K562 (cell line): Measurements from ENCODE around the gene EXOSC9. TPM values are rescaled to one million over a fixed set of nuclear protein-coding genes. Genes with fewer than 3 reads are reported as not detected.

ENCODE experiments used
- ATAC-seq: fragments of 200-7000 bp; cut with Tn5 transposase; 3 replicates; pipeline ENCODE4 v1.9.1; 2020; ENCODE audit warnings: moderate library complexity
- BruUV-seq: library from RNA; stranded (reverse); fragments of 400-500 nt; replicated peaks from 2 replicates; lab custom pipeline; 2021; lab: Mats Ljungman, UMichigan
- CTCF ChIA-PET: fragments of 300-600 bp; formaldehyde crosslinking; extraction: SDS; loops from one replicate; lab custom pipeline; 2021; ENCODE audit warnings: low intra/inter-chr PET ratio; lab: Yijun Ruan, JAX
- POLR2A ChIA-PET: fragments of 300-600, 350-650 bp; sonication (Branson Sonifier 250); formaldehyde crosslinking; extraction: SDS; loops from one replicate; lab custom pipeline; 2021; ENCODE audit warnings: antibody characterized with exemption, inconsistent platforms; lab: Yijun Ruan, JAX
- DNase-seq, 4 experiments: peaks; one replicate each; pipeline versions ENCODE4 v3.0.0 to v3.0.0-alpha.2; 2011 to 2018; ENCODE audit warnings: low spot score in 3 of 4, mixed read lengths in 3 of 4; ENCODE audit errors: extremely low read depth in 1 of 4
- FAIRE-seq: peaks from 2 replicates; lab custom pipeline; 2011; peaks lifted over from hg19 to GRCh38; lab: Jason Lieb, UNC
- H2AFZ ChIP-seq: 2 replicates; pipeline ENCODE4 v1.6.0; 2011; ENCODE audit warnings: low read depth, low read length, control low read depth, inconsistent platforms
- H3K27ac ChIP-seq: fragments of 200-600 bp; 3 replicates; pipeline ENCODE4 v1.8.0; 2011; ENCODE audit warnings: low read depth, mild to moderate bottlenecking, control low read depth, inconsistent platforms, low read length, moderate library complexity, mixed read lengths; ENCODE audit errors: extremely low read depth
- H3K27me3 ChIP-seq, 2 experiments: fragments of 300-600 bp in 1 of 2; 2 replicates in 1 of 2; 3 replicates in 1 of 2; pipeline versions ENCODE4 v1.6.0 to v1.8.0; 2011; ENCODE audit warnings: inconsistent platforms in 2 of 2, low read length in 2 of 2, mild to moderate bottlenecking in 1 of 2, mixed read lengths in 1 of 2, moderate library complexity in 1 of 2; ENCODE audit not compliant: control insufficient read depth in 2 of 2, insufficient read depth in 2 of 2
- H3K36me3 ChIP-seq: fragments of 300-600 bp; 3 replicates; pipeline ENCODE4 v1.8.0; 2011; ENCODE audit warnings: mild to moderate bottlenecking, low read length, inconsistent platforms; ENCODE audit not compliant: control insufficient read depth, insufficient read depth
- H3K4me1 ChIP-seq, 2 experiments: fragments of 200-600 bp in 1 of 2; replicated peaks in 1 of 2; 2 replicates in 1 of 2; 3 replicates in 1 of 2; pipeline versions ENCODE4 v1.5.1 to v1.8.0; 2011; ENCODE audit warnings: inconsistent platforms in 2 of 2, low read length in 2 of 2, mild to moderate bottlenecking in 1 of 2, mixed read lengths in 1 of 2, moderate library complexity in 1 of 2; ENCODE audit not compliant: control insufficient read depth in 2 of 2, insufficient read depth in 2 of 2
- H3K4me2 ChIP-seq: 2 replicates; pipeline ENCODE4 v1.6.1; 2011; ENCODE audit warnings: low read length, control low read depth, inconsistent platforms, mixed read lengths; ENCODE audit not compliant: insufficient read depth
- H3K4me3 ChIP-seq: fragments of 200-600 bp; sonication (generic), shearing (Covaris generic); 2 replicates; pipeline ENCODE4 v1.5.1; 2016; ENCODE audit warnings: control low read depth, inconsistent platforms
- H3K79me2 ChIP-seq: fragments of 200-600 bp; 3 replicates; pipeline ENCODE4 v1.8.0; 2011; ENCODE audit warnings: low read length, inconsistent platforms; ENCODE audit not compliant: control insufficient read depth, insufficient read depth
- H3K9ac ChIP-seq, 2 experiments: 2 replicates each; pipeline versions ENCODE4 v1.6.0 to v1.6.1; 2011; ENCODE audit warnings: low read depth in 2 of 2, low read length in 2 of 2, control low read depth in 1 of 2, inconsistent platforms in 1 of 2, mild to moderate bottlenecking in 1 of 2, mixed read lengths in 1 of 2; ENCODE audit not compliant: insufficient read depth in 1 of 2
- H3K9me1 ChIP-seq: one replicate; pipeline ENCODE4 v1.6.0; 2011; ENCODE audit warnings: inconsistent platforms, mild to moderate bottlenecking, low read length, moderate library complexity; ENCODE audit not compliant: control insufficient read depth, insufficient read depth
- H3K9me3 ChIP-seq: replicated peaks from 2 replicates; pipeline ENCODE4 v1.5.1; 2011; ENCODE audit warnings: low read depth, low read length, inconsistent platforms; ENCODE audit not compliant: control insufficient read depth, insufficient read depth
- H4K20me1 ChIP-seq: replicated peaks from 2 replicates; pipeline ENCODE4 v1.6.1; 2011; ENCODE audit warnings: low read length, inconsistent platforms, mixed read lengths; ENCODE audit not compliant: control insufficient read depth, insufficient read depth
- ARID3A ChIP-seq: IDR thresholded peaks from 2 replicates; pipeline ENCODE4 v1.6.1; 2012; ENCODE audit warnings: low read depth, low read length, improper control_type of control experiment, borderline replicate concordance
- CTBP1 ChIP-seq: fragments of 450-650 bp; IDR thresholded peaks from 2 replicates; pipeline ENCODE4 v1.6.1; 2016; ENCODE audit warnings: borderline replicate concordance
- CTCF ChIP-seq, 3 experiments: IDR thresholded peaks in 2 of 3; conservative IDR thresholded peaks in 1 of 3; 2 replicates each; pipeline ENCODE4 v1.5.1; 2011 to 2012; ENCODE audit warnings: low read length in 3 of 3, mild to moderate bottlenecking in 3 of 3, control low read depth in 2 of 3, improper control_type of control experiment in 1 of 3, inconsistent platforms in 1 of 3, low read depth in 1 of 3, mixed read lengths in 1 of 3, moderate library complexity in 1 of 3; ENCODE audit not compliant: insufficient read depth in 2 of 3
- FOXJ3 ChIP-seq: sonication (generic); formaldehyde crosslinking; IDR thresholded peaks from 2 replicates; pipeline ENCODE4 v1.4.0; 2020; ENCODE audit warnings: mild to moderate bottlenecking, missing genetic modification reagents
- GATAD2B ChIP-seq: fragments of 450-650 bp; IDR thresholded peaks from 2 replicates; pipeline ENCODE4 v1.6.1; 2017; ENCODE audit warnings: mild to moderate bottlenecking, borderline replicate concordance
- MAX ChIP-seq: sonication (generic); formaldehyde crosslinking; IDR thresholded peaks from 2 replicates; pipeline ENCODE4 v1.9.0; 2022; ENCODE audit warnings: mild to moderate bottlenecking, missing genetic modification reagents
- NFE2L1 ChIP-seq: fragments of 450-650 bp; IDR thresholded peaks from 2 replicates; pipeline ENCODE4 v1.6.1; 2016; ENCODE audit warnings: missing genetic modification characterization, low read depth, mild to moderate bottlenecking, missing compliant biosample characterization, moderate library complexity, borderline replicate concordance
- NFXL1 ChIP-seq: fragments of 450-650 bp; formaldehyde crosslinking; IDR thresholded peaks from 2 replicates; pipeline ENCODE4 v1.4.0; 2021; ENCODE audit warnings: mild to moderate bottlenecking
- ZNF280B ChIP-seq: fragments of 250-450 bp; sonication (Bioruptor Pico); IDR thresholded peaks from 2 replicates; pipeline ENCODE4 v1.5.1; 2021; ENCODE audit warnings: mild to moderate bottlenecking
- ZNF398 ChIP-seq: fragments of 250-450 bp; sonication (Bioruptor Pico); IDR thresholded peaks from 2 replicates; pipeline ENCODE4 v1.8.0; 2021; ENCODE audit warnings: moderate library complexity, mild to moderate bottlenecking, inconsistent platforms
- ZNF589 ChIP-seq: fragments of 200-800 bp; sonication (Bioruptor generic); IDR thresholded peaks from 2 replicates; pipeline ENCODE4 v1.6.1; 2016; ENCODE audit warnings: low read depth, missing genetic modification characterization, missing compliant biosample characterization
- ZSCAN32 ChIP-seq: fragments of 450-650 bp; formaldehyde crosslinking; IDR thresholded peaks from 2 replicates; pipeline ENCODE4 v1.4.0; 2020; ENCODE audit warnings: mild to moderate bottlenecking, moderate library complexity
- WGBS: fragments of 100-300 bp; shearing (Covaris generic); methylation state at CpG from one replicate; pipeline ENCODE4 v1.1.6; 2016; ENCODE audit warnings: low coverage, mixed read lengths; ENCODE audit not compliant: insufficient coverage; ENCODE audit errors: missing lambda C conversion rate; 5-methylcytosine and 5-hydroxymethylcytosine counted together
- in situ Hi-C: fragments of 300-500 bp; cut with MboI; formaldehyde crosslinking; loops from 4 replicates; pipeline ENCODE4 v1.15.0; 2018; ENCODE audit warnings: inconsistent platforms, mixed read lengths
- intact Hi-C: fragments of 100-400 bp; cut with micrococcal nuclease; formaldehyde crosslinking; loops from 2 replicates; pipeline ENCODE4 v1.14.2; 2022
- polyA plus RNA-seq, 8 experiments: library from polyadenylated mRNA; depleted of rRNA in 4 of 8; stranded (reverse) in 5 of 8; unstranded in 3 of 8; fragments of >200 nt; fragmentation: Nextera tagmentation in 2 of 8; fragmentation: Illumina TruSeq in 1 of 8; extraction: Ambion mirVana in 2 of 8; extraction: Trizol in 1 of 8; gene quantifications; 2 replicates each; pipeline versions ENCODE4 v1.2.1 to v1.2.3, GENCODE V29; 2011 to 2014; ENCODE audit warnings: inconsistent platforms in 1 of 8, missing spikeins in 1 of 8
- total RNA-seq, 7 experiments: library from RNA; depleted of rRNA in 6 of 7; stranded (reverse); fragments of >200 nt in 6 of 7; fragmentation: Illumina TruSeq in 2 of 7; extraction: Trizol in 2 of 7; gene quantifications; 2 replicates each; pipeline versions ENCODE4 v1.2.1 to v1.2.3, GENCODE V29; 2011 to 2021; ENCODE audit warnings: low replicate concordance in 1 of 7

EXOSC9 gene
- total and polyA plus RNA-seq, 9 of the 15 experiments (the other 6 are each of a cell fraction or from before 2014, with no cell fraction given) = 64.7 to 166 (median 115) TPM

- no peak for TF ChIP-seq ZNF589 (CRISPR knock-in tag)
- TF ChIP-seq NFXL1 (CRISPR knock-in tag) = no peak
- no peak for TF ChIP-seq CTBP1
- no peak for TF ChIP-seq CTCF (IDR thresholded peaks at IDR 0.05 in 2 of 3, conservative IDR thresholded peaks at IDR 0.05 in 1 of 3; ENCODE audit: insufficient read depth in 2 of 3, low read depth in 1 of 3, low read length in 3 of 3)
These were observed 27.2 kb upstream of the EXOSC9 start (continued) for GRCh38 chr4:121773883-121774282.

GRCh38 chr4:121776610-121777401, 24.3 kb upstream of the EXOSC9 start:
- DNase-seq (no peak), ATAC-seq (no peak), FAIRE-seq (no peak)
- H3K27ac ChIP-seq = no peak overlapping the region
- H3K9ac ChIP-seq = no peak overlapping the region
- H3K9me1 ChIP-seq = no peaks in the 10 kb centered on the region
- 33% methylated on average over 6 of the region's 6 CpGs for WGBS
- H3K36me3 ChIP-seq = no peaks in the 10 kb centered on the region
- H3K27me3 ChIP-seq = no peaks in the 10 kb centered on the region
- in situ Hi-C loops (no loop called here), intact Hi-C loops (no loop called here)
- CTCF ChIA-PET = no interaction called here
- H3K9me3 ChIP-seq = no peaks in the 10 kb centered on the region
- no TSS peak for BruUV-seq
- H3K4me3 ChIP-seq = no peak overlapping the region
- 0 out of 2 replicates have a peak overlapping the region, but pooled peaks have one; percentile 14 for H2AFZ ChIP-seq
- H3K4me2 ChIP-seq = no peak overlapping the region
- POLR2A ChIA-PET = no interaction called here
- no peaks in the 10 kb centered on the region for H4K20me1 ChIP-seq
- no peaks in the 10 kb centered on the region for H3K79me2 ChIP-seq
- peaks cover 0 to 6% of the 10 kb centered on the region in 2 experiments; a peak in 1 of 5 replicates for H3K4me1 ChIP-seq
- TF ChIP-seq ZNF280B (CRISPR knock-in tag) (no peak), MAX (CRISPR knock-in tag) (no peak), ZSCAN32 (CRISPR knock-in tag) (no peak), NFE2L1 (no peak), FOXJ3 (no peak), ARID3A (no peak), GATAD2B (no peak), ZNF398 (CRISPR knock-in tag) (no peak)
